Measurements from ENCODE around the gene ZNF268. TPM values are rescaled to one million over a fixed set of nuclear protein-coding genes. Genes with fewer than 3 reads are reported as not detected.

The ZNF268 gene
- polyA plus RNA-seq, 3 donors = 3.3 to 6.0 (median 5.8) TPM

DNA sequence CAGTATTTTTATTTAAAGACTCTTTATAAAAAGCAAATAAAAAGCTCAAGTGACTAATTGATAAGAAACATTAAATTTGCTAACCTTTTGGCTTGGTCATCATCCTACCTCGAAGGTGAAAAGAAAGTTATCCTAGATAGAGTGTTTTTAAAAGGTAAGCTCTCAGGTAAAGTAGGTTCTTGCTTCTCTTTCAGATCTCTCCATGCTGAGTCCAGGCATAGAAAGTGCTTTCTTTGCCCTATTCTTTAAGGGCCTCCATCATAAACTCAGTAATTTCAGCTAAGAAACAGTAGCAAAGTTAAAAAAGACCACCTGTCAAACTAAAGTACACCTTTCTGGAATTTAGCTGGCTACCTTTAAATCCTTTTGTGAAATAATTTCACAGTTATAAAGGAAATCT, 75.0 kb downstream of the ZNF268 start:
- Histone ChIP-seq H4K20me1 (ENCODE audit: insufficient read depth, low read length) (no peaks in the 10 kb centered on the region), H3K4me3 (replicated peaks in 1 of 3; ENCODE audit: low read depth in 2 of 3, low read length in 3 of 3) (no peak overlapping the region), H3K9me3 (replicated peaks in 1 of 2; ENCODE audit: control insufficient read depth in 1 of 2, insufficient read depth in 1 of 2, low read length in 2 of 2) (peaks cover 27 to 49% of the 10 kb centered on the region in 2 donors), H3K4me2 (replicated peaks; ENCODE audit: extremely low read depth, low read length, poor library complexity, severe bottlenecking) (no peak overlapping the region), H3K27me3 (ENCODE audit: control insufficient read depth in 2 of 2, insufficient read depth in 2 of 2, low read length in 2 of 2) (no peaks in the 10 kb centered on the region), H3K36me3 (replicated peaks in 1 of 2; ENCODE audit: control insufficient read depth in 1 of 2, insufficient read depth in 2 of 2, low read length in 2 of 2) (no peaks in the 10 kb centered on the region), H3K79me2 (ENCODE audit: insufficient read depth, low read length) (no peaks in the 10 kb centered on the region), H2AFZ (ENCODE audit: insufficient read depth, low read depth, low read length, poor library complexity, severe bottlenecking) (no peak overlapping the region), H3K27ac (ENCODE audit: low read depth in 1 of 2, low read length in 2 of 2) (no peak overlapping the region), H3K9ac (ENCODE audit: insufficient read depth, low read length, poor library complexity, severe bottlenecking) (no peak overlapping the region), H3K4me1 (ENCODE audit: control insufficient read depth in 1 of 2, insufficient read depth in 2 of 2, low read length in 2 of 2) (no peaks in the 10 kb centered on the region)
- no peak overlapping the region for H3K4me3 Mint-ChIP-seq
- no peak overlapping the region for H3K27ac Mint-ChIP-seq
- TF ChIP-seq, protein P1, sequence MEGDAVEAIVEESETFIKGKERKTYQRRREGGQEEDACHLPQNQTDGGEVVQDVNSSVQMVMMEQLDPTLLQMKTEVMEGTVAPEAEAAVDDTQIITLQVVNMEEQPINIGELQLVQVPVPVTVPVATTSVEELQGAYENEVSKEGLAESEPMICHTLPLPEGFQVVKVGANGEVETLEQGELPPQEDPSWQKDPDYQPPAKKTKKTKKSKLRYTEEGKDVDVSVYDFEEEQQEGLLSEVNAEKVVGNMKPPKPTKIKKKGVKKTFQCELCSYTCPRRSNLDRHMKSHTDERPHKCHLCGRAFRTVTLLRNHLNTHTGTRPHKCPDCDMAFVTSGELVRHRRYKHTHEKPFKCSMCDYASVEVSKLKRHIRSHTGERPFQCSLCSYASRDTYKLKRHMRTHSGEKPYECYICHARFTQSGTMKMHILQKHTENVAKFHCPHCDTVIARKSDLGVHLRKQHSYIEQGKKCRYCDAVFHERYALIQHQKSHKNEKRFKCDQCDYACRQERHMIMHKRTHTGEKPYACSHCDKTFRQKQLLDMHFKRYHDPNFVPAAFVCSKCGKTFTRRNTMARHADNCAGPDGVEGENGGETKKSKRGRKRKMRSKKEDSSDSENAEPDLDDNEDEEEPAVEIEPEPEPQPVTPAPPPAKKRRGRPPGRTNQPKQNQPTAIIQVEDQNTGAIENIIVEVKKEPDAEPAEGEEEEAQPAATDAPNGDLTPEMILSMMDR (IDR thresholded peaks at IDR 0.05) = no peak
- intact Hi-C loops (cut with micrococcal nuclease) = no loop called here
- no peak for DNase-seq
- H3K27me3 Mint-ChIP-seq (ENCODE audit: low read depth in 3 of 3) = peaks cover 0 to 3% (median 0%) of the 10 kb centered on the region in 3 donors
- no peaks in the 10 kb centered on the region for H3K36me3 Mint-ChIP-seq
- no peaks in the 10 kb centered on the region for H3K4me1 Mint-ChIP-seq
- no CpG with 5 or more reads among the region's 1 CpG for WGBS (ENCODE audit: insufficient coverage)
- peaks cover 17 to 47% (median 33%) of the 10 kb centered on the region in 7 donors for H3K9me3 Mint-ChIP-seq

DNA sequence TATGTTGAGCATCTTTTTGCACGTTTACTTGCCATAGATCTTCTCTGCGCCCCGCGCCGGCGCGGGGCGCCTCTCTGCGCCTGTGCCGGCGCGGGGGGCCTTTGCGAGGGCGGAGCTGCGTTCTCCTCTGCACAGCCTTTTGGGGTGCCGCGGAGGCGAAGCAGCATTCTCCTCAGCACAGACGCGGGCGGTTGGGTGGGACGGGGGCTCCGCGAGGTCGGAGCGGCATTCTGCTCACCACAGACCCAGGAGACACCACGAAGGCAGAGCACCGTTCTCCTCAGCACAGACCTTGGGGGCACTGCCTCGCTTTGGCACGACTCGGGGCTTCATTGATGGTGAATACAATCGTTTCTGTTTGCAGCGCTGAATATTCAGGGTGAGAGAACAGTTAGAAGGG, 82.9 kb downstream of the ZNF268 start:
- Mint-ChIP-seq H3K27me3 (ENCODE audit: low read depth in 3 of 3) (peaks cover 0 to 7% (median 0%) of the 10 kb centered on the region in 3 donors), H3K36me3 (no peaks in the 10 kb centered on the region), H3K4me1 (no peaks in the 10 kb centered on the region), H3K4me3 (no peak overlapping the region), H3K9me3 (peaks cover 12 to 28% (median 17%) of the 10 kb centered on the region in 7 donors), H3K27ac (no peak overlapping the region)
- Histone ChIP-seq H3K79me2 (ENCODE audit: insufficient read depth, low read length) (no peaks in the 10 kb centered on the region), H3K9ac (ENCODE audit: insufficient read depth, low read length, poor library complexity, severe bottlenecking) (no peak overlapping the region), H3K27ac (ENCODE audit: low read depth in 1 of 2, low read length in 2 of 2) (no peak overlapping the region), H3K36me3 (replicated peaks in 1 of 2; ENCODE audit: control insufficient read depth in 1 of 2, insufficient read depth in 2 of 2, low read length in 2 of 2) (no peaks in the 10 kb centered on the region), H2AFZ (ENCODE audit: insufficient read depth, low read depth, low read length, poor library complexity, severe bottlenecking) (no peak overlapping the region), H3K9me3 (replicated peaks in 1 of 2; ENCODE audit: control insufficient read depth in 1 of 2, insufficient read depth in 1 of 2, low read length in 2 of 2) (peaks cover 12 to 17% of the 10 kb centered on the region in 2 donors), H3K4me1 (ENCODE audit: control insufficient read depth in 1 of 2, insufficient read depth in 2 of 2, low read length in 2 of 2) (no peaks in the 10 kb centered on the region), H3K27me3 (ENCODE audit: control insufficient read depth in 2 of 2, insufficient read depth in 2 of 2, low read length in 2 of 2) (no peaks in the 10 kb centered on the region), H3K4me2 (replicated peaks; ENCODE audit: extremely low read depth, low read length, poor library complexity, severe bottlenecking) (no peak overlapping the region), H3K4me3 (replicated peaks in 1 of 3; ENCODE audit: low read depth in 2 of 3, low read length in 3 of 3) (no peak overlapping the region), H4K20me1 (ENCODE audit: insufficient read depth, low read length) (no peaks in the 10 kb centered on the region)
- no peak for DNase-seq
- WGBS (ENCODE audit: insufficient coverage) = 77% methylated on average over 20 of the region's 33 CpGs
- intact Hi-C loops (cut with micrococcal nuclease) = no loop called here
- TF ChIP-seq, protein P1 (IDR thresholded peaks at IDR 0.05) = no peak

Small RNA genes lying within 50 kb of the gene (small RNA-seq; reads per million reads assigned to genes)
- not detected for gene RF00019 (ENCODE audit: insufficient read length, low read depth)
- not detected for gene RNU6-717P (ENCODE audit: insufficient read length, low read depth)

Other genes starting within 250 kb of the ZNF268 start
- 1 to 10 TPM in 1 of 3 donors, under 1 TPM in 2; 0.32 to 1.9 (median 0.80) TPM for gene ZNF605, start 225.2 kb upstream of the ZNF268 start, polyA plus RNA-seq
- 10 to 100 TPM in 1 of 3 donors, 1 to 10 TPM in 2; 3.3 to 17.6 (median 3.8) TPM for gene ZNF26, start 195.1 kb upstream of the ZNF268 start, polyA plus RNA-seq
- 1 to 10 TPM; 3.3 to 5.1 (median 5.1) TPM for gene ZNF84, start 144.0 kb upstream of the ZNF268 start, polyA plus RNA-seq
- gene ZNF140, start 100.6 kb upstream of the ZNF268 start, polyA plus RNA-seq = 10 to 100 TPM in 1 of 3 donors, 1 to 10 TPM in 2; 6.2 to 11.8 (median 6.3) TPM
- under 1 TPM; 0.08 to 0.45 (median 0.18) TPM for gene ZNF891, start 51.2 kb upstream of the ZNF268 start, polyA plus RNA-seq
- gene ZNF10, start 50.9 kb upstream of the ZNF268 start, polyA plus RNA-seq = under 1 TPM; 0.68 to 1.00 (median 0.79) TPM
- not detected for gene ANHX, start 54.4 kb downstream of the ZNF268 start, polyA plus RNA-seq